Cardiac muscle cell (in vitro differentiated cells and primary cell): Measurements from ENCODE around the gene RAPH1. TPM values are rescaled to one million over a fixed set of nuclear protein-coding genes. Genes with fewer than 3 reads are reported as not detected.

Source experiments
- DNase-seq, 2 donors: peaks; one replicate each; pipeline versions ENCODE4 v3.0.0 to v3.0.0-alpha.2; 2010 to 2017; ENCODE audit warnings: low read depth in 1 of 2, low spot score in 1 of 2
- H3K27ac ChIP-seq: fragments of 200-600 bp; sonication (generic); 2 replicates; pipeline ENCODE4 v1.5.1; 2016
- H3K27me3 ChIP-seq: fragments of 200-600 bp; sonication (generic); 2 replicates; pipeline ENCODE4 v1.6.0; 2016; ENCODE audit warnings: control low read depth
- H3K36me3 ChIP-seq: fragments of 200-600 bp; sonication (generic); 2 replicates; pipeline ENCODE4 v1.5.1; 2016; ENCODE audit warnings: control low read depth
- H3K4me1 ChIP-seq: fragments of 200-600 bp; sonication (generic); 2 replicates; pipeline ENCODE4 v1.8.1; 2017; ENCODE audit warnings: low read depth, mild to moderate bottlenecking, mixed run types
- H3K4me3 ChIP-seq: fragments of 200-600 bp; sonication (generic); 2 replicates; pipeline ENCODE4 v1.5.1; 2016; ENCODE audit warnings: mild to moderate bottlenecking
- H3K9me3 ChIP-seq: fragments of 200-600 bp; sonication (generic); 2 replicates; pipeline ENCODE4 v1.5.1; 2017; ENCODE audit warnings: low read depth, mild to moderate bottlenecking, control low read depth
- polyA plus RNA-seq: library from polyadenylated mRNA; unstranded; fragments of >200 nt; fragmentation: Nextera tagmentation; extraction: Ambion mirVana; gene quantifications from 2 replicates; pipeline ENCODE4 v1.2.1, GENCODE V29; 2016
- total RNA-seq: library from RNA; depleted of rRNA; stranded (reverse); fragments of >200 nt; gene quantifications from 2 replicates; pipeline ENCODE4 v1.2.3, GENCODE V29; 2016
- TF ChIP-seq, protein P1 (sequence below): IDR thresholded peaks from 2 replicates; pipeline ENCODE4 v1.5.1; 2012; ENCODE audit warnings: low read depth, mild to moderate bottlenecking, low read length

RAPH1 gene
- total and polyA plus RNA-seq, 2 experiments from 2014 or later: 3.4 to 36.5 TPM

DNA sequence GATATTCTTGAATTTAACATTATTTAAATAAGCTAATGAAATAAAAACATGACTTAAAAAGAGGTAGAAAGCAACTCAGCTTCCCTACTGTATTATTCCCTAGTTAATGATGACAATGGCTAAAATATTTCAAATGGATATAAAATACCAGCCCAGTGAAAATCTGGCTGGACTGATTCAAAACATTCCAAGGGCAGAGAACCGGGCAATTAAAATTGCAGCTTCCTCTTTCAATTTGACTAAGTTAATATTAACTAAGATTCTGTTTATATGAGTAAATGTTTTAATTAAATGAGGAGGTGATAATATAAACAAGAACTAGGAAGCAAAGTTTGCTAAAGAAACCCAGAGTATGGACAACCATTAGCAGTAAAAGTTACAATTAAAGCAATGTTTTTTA, 65.6 kb downstream of the RAPH1 start:
- no peaks in the 10 kb centered on the region for H3K9me3 ChIP-seq
- H3K36me3 ChIP-seq: peaks cover 4% of the 10 kb centered on the region
- H3K4me1 ChIP-seq: no peaks in the 10 kb centered on the region
- TF ChIP-seq, protein P1, sequence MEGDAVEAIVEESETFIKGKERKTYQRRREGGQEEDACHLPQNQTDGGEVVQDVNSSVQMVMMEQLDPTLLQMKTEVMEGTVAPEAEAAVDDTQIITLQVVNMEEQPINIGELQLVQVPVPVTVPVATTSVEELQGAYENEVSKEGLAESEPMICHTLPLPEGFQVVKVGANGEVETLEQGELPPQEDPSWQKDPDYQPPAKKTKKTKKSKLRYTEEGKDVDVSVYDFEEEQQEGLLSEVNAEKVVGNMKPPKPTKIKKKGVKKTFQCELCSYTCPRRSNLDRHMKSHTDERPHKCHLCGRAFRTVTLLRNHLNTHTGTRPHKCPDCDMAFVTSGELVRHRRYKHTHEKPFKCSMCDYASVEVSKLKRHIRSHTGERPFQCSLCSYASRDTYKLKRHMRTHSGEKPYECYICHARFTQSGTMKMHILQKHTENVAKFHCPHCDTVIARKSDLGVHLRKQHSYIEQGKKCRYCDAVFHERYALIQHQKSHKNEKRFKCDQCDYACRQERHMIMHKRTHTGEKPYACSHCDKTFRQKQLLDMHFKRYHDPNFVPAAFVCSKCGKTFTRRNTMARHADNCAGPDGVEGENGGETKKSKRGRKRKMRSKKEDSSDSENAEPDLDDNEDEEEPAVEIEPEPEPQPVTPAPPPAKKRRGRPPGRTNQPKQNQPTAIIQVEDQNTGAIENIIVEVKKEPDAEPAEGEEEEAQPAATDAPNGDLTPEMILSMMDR: no peak
- no peaks in the 10 kb centered on the region for H3K27me3 ChIP-seq
- no peak for DNase-seq
- H3K4me3 ChIP-seq: no peak overlapping the region
- H3K27ac ChIP-seq: no peak overlapping the region

DNA sequence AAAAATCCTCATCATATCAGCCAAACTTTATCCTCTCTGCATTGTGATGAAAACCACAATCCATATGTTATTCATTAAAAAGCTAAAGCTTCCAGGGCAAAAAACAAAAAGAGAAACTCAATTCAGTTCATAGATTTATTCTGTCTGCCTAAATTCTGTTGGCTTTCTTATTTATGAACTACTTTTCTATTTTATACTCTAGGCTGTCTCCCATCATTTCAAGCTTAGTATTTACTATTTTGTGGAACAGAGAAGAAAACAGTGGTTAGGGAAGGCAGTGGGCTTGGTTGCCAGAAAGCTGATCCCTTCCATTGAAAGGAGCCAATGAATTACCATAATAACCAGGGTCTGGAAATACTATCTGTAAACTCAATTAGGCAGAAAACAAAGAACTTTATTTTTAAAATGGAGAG, 71.8 kb downstream of the RAPH1 start:
- H3K36me3 ChIP-seq: peaks cover 4% of the 10 kb centered on the region
- H3K4me1 ChIP-seq: no peaks in the 10 kb centered on the region
- no peaks in the 10 kb centered on the region for H3K9me3 ChIP-seq
- no peaks in the 10 kb centered on the region for H3K27me3 ChIP-seq
- TF ChIP-seq, protein P1: no peak
- no peak overlapping the region for H3K27ac ChIP-seq
- peak in 1 of 2 donors; percentile 58 for DNase-seq
- no peak overlapping the region for H3K4me3 ChIP-seq

DNA sequence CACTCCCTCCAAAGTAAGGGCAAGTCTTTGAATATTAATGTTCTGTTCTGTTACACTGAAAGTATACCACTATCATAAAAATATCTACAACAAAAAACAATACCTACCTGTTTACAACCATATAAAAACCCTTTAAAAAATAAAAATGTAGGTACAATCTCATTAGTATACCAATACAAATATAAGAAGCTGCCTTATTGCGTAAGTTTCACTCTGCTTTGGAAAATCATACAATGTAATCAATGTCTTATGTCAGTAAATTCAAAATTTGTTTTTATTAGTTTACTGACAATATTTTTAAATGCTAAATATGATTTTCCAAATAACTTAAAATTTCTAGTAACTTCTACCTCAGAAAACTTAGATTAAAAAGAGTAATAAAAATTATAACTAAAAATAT, 72.8 kb downstream of the RAPH1 start:
- TF ChIP-seq, protein P1: no peak
- no peaks in the 10 kb centered on the region for H3K9me3 ChIP-seq

DNA sequence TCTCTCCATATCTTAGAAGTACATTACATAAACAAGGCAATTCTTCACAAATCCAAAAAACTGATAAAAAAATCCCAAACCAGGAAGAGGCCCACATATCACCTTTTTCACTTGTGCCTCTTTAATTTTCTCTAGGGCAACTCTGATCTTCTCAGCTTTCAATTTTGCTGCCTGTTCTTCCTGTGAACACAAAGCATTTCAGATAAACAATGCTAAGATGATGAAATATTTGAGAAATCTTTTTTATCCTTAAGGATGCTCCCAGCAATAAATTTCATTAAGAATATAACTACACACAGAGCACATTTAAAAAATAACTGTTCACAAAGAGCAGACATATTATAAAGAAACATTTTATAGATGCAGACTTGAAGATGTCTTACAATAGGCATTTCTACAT, 73.4 kb downstream of the RAPH1 start:
- Histone ChIP-seq H3K9me3 (no peaks in the 10 kb centered on the region), H3K4me3 (no peak overlapping the region), H3K36me3 (peaks cover 4% of the 10 kb centered on the region), H3K27me3 (no peaks in the 10 kb centered on the region), H3K27ac (no peak overlapping the region), H3K4me1 (no peaks in the 10 kb centered on the region)
- DNase-seq: peak in 1 of 2 donors; percentile 47
- TF ChIP-seq, protein P1: no peak

More for the DNA sequence above, 72.8 kb downstream of the RAPH1 start:
- H3K27ac ChIP-seq: no peak overlapping the region
- H3K36me3 ChIP-seq: peaks cover 4% of the 10 kb centered on the region
- no peak for DNase-seq
- no peaks in the 10 kb centered on the region for H3K27me3 ChIP-seq
- H3K4me3 ChIP-seq: no peak overlapping the region
- no peaks in the 10 kb centered on the region for H3K4me1 ChIP-seq

DNA sequence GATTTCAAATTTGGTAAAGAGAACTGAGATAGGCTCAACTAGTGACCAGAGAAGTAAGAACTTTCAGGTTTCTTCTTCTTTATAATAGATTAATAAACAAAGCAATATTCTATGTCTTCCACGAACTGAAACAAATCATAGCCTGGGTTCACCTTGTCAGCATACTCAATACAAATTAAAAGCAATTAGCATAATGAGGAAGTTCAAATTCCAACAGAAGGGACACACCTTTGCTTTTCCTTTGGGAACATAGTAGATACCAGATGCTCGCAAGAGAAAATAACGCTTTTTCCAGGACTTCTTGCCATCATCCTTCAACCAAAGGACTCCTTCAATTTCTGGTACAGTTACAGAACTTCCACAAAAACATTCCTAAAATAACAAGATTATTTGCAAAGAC, 79.9 kb downstream of the RAPH1 start:
- H3K4me3 ChIP-seq: no peak overlapping the region
- no peaks in the 10 kb centered on the region for H3K4me1 ChIP-seq
- no peak overlapping the region for H3K27ac ChIP-seq
- TF ChIP-seq, protein P1: no peak
- no peak for DNase-seq
- H3K9me3 ChIP-seq: no peaks in the 10 kb centered on the region
- H3K27me3 ChIP-seq: no peaks in the 10 kb centered on the region
- no peaks in the 10 kb centered on the region for H3K36me3 ChIP-seq
